ENCODE measurements around the gene TENT5A.

- TF ChIP-seq, protein P1, sequence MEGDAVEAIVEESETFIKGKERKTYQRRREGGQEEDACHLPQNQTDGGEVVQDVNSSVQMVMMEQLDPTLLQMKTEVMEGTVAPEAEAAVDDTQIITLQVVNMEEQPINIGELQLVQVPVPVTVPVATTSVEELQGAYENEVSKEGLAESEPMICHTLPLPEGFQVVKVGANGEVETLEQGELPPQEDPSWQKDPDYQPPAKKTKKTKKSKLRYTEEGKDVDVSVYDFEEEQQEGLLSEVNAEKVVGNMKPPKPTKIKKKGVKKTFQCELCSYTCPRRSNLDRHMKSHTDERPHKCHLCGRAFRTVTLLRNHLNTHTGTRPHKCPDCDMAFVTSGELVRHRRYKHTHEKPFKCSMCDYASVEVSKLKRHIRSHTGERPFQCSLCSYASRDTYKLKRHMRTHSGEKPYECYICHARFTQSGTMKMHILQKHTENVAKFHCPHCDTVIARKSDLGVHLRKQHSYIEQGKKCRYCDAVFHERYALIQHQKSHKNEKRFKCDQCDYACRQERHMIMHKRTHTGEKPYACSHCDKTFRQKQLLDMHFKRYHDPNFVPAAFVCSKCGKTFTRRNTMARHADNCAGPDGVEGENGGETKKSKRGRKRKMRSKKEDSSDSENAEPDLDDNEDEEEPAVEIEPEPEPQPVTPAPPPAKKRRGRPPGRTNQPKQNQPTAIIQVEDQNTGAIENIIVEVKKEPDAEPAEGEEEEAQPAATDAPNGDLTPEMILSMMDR (IDR thresholded peaks at IDR 0.05; ENCODE audit: low read length): no peak
- no peak for TF ChIP-seq EZH2 (optimal IDR thresholded peaks at IDR 0.05; ENCODE audit: low read depth, low read length)
- TF ChIP-seq EZH2phosphoT487 (IDR thresholded peaks at IDR 0.05; ENCODE audit: low read length): no peak
Measured at GRCh38 chr6:81761197-81761596, 8.7 kb upstream of the TENT5A start.
